Coronary artery (tissue), 2 donors: Measurements from ENCODE around the gene SLC7A11.

Experiments
- DNase-seq: peaks from one replicate; pipeline ENCODE4 v3.0.0-alpha.2; 2017; ENCODE audit warnings: low spot score
- H3K27ac ChIP-seq, 2 donors: fragments of 200-600 bp; sonication (generic); one replicate each; pipeline ENCODE4 v1.5.1; 2016 to 2019
- H3K4me3 ChIP-seq: fragments of 200-600 bp; sonication (generic); 2 replicates; pipeline ENCODE4 v1.5.1; 2016; ENCODE audit warnings: mild to moderate bottlenecking, moderate library complexity
- CTCF ChIP-seq: fragments of 200-600 bp; sonication (generic); IDR thresholded peaks from one replicate; pipeline ENCODE4 v1.5.1; 2019; ENCODE audit warnings: antibody characterized with exemption

SLC7A11 gene

GRCh38 chr4:138242076-138242833 is at the start of gene SLC7A11:
Gene SLC7A11, minus strand, starts transcription at chr4:138242349. Its CDS starts 280 bp downstream, at chr4:138242069.
- peak within 1 kb of the TSS; percentile 9 to 16 for H3K27ac ChIP-seq
- no peak for DNase-seq
- H3K4me3 ChIP-seq = peak within 1 kb of the TSS; percentile 61
- no peak for TF ChIP-seq CTCF

DNA sequence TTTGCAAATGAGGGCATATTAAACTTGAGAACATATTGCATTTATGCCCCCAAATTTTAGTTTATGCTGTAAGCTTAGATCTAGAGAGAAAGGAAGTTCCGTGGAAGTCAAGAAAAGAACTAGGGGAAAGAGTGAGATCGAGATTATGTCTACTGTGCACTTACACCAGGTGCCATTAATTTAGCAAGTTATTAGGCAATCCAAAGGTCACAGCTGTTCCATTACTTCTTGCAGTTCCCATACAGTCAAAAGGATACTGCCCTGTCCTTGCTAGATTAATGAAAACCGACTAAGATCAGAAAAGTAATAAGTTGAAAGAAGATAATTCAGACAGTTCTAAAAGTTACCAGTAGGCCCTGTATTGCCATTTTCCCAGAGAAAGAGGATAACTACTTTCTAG is 49.3 kb upstream of the SLC7A11 start:
- no peak for TF ChIP-seq CTCF
- Histone ChIP-seq H3K4me3 (no peak overlapping the region), H3K27ac (no peak overlapping the region)
- DNase-seq = no peak

DNA sequence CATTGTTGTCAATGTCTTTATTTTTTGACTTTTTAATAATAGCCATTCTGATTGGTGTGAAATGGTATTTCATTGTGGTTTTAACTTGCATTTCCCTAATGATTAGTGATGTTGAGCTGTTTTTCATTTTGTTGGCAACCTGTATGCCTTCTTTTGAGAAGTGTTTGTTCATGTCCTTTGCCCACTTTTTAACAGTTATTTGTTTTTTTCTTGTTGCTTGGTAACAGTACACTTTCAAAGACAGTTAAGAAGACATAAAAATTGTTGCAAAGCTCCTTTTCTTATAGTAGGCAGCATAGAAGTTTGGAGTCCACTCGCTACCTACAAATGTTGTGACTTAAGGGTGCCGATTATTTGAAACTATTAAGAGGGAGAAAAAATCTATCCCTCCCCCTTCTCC is 48.7 kb upstream of the SLC7A11 start:
- H3K4me3 ChIP-seq = no peak overlapping the region
- no peak for TF ChIP-seq CTCF
- no peak for DNase-seq
- H3K27ac ChIP-seq = no peak overlapping the region

- Histone ChIP-seq H3K27ac (no peak overlapping the region), H3K4me3 (no peak overlapping the region)
- TF ChIP-seq CTCF = no peak
- no peak for DNase-seq
These were observed 37.1 kb upstream of the SLC7A11 start for GRCh38 chr4:138279286-138279685.

DNA sequence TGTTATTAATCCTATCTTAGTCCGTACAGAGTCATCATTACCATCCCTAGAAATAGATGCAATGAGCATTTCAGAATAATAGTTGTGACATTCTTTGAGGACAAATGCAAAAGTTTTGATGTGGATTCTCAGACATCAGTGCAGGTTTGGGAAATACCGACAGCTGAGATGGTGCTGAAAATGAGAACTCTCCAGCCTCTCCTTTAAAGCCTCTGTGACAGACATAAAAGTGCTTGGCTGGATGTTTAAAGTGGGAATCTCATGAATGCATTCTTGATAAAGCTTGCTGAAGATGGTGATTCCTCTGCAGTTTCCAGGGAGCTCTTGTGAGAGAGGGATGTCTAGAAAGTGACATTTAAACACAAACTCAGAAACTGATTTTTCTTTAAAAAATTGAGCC is 35.0 kb upstream of the SLC7A11 start:
- Histone ChIP-seq H3K27ac (no peak overlapping the region), H3K4me3 (no peak overlapping the region)
- no peak for TF ChIP-seq CTCF
- DNase-seq = no peak

DNA sequence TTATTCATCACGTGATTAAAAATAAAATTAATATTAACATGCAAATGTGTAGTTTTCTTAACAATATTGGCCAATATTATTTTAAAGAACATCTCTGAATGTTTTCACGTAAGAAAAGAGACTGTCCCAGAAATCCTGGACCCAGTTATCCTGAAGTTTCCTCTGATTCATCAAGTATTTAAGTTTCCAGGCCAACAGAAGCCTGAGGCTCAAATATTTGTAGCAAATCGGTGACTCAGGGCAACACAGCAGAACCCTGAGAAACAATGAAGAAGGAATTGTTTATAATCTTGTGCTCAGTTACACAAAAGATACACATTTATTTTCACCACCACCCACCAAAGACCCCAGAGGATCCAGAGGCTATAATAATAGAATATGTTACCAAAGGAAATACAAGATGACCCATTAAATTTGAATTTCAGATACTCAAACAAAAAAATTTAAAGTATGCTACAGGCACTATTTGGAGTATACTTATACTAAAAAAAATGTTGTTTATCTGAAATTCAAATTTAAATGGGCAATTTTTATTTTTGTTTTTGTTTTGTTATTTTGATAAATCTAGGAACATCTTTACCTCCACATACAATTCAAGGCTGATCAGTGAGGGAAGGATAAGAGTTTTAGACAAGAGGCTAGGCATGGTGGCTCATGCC is 33.9 kb upstream of the SLC7A11 start:
- Histone ChIP-seq H3K27ac (no peak overlapping the region), H3K4me3 (no peak overlapping the region)
- no peak for DNase-seq
- no peak for TF ChIP-seq CTCF

GRCh38 chr4:138275216-138275615 is 33.1 kb upstream of the SLC7A11 start:
- no peak overlapping the region for H3K4me3 ChIP-seq
- no peak overlapping the region for H3K27ac ChIP-seq
- TF ChIP-seq CTCF = no peak
- no peak for DNase-seq
